HEK293 (cell line): Measurements from ENCODE around the gene RNF10.
A peak's percentile ranks its signal among the peaks of the same experiment; 100 is the strongest.

Source experiments
- GLI2 ChIP-seq: fragments of 450-650 bp; formaldehyde crosslinking; IDR thresholded peaks from 2 replicates; pipeline ENCODE4; 2017; ENCODE audit warnings: missing biosample characterization, missing genetic modification characterization, low read depth, borderline replicate concordance
- HIC1 ChIP-seq: fragments of 450-650 bp; formaldehyde crosslinking; IDR thresholded peaks from 2 replicates; pipeline ENCODE4 v1.5.1; 2016; ENCODE audit warnings: missing biosample characterization, missing genetic modification characterization
- HOXA7 ChIP-seq: sonication (generic); formaldehyde crosslinking; IDR thresholded peaks from 2 replicates; pipeline ENCODE4 v1.8.1; 2022; ENCODE audit warnings: missing genetic modification reagents, borderline replicate concordance
- KLF8 ChIP-seq: fragments of 450-650 bp; formaldehyde crosslinking; IDR thresholded peaks from 2 replicates; pipeline ENCODE4 v1.5.1; 2016; ENCODE audit warnings: missing biosample characterization, missing genetic modification characterization
- KLF9 ChIP-seq: fragments of 450-650 bp; formaldehyde crosslinking; IDR thresholded peaks from 2 replicates; pipeline ENCODE4 v1.5.1; 2016; ENCODE audit warnings: missing biosample characterization, missing genetic modification characterization, low read depth
- MYNN ChIP-seq: fragments of 450-650 bp; formaldehyde crosslinking; IDR thresholded peaks from 2 replicates; pipeline ENCODE4 v1.5.1; 2016; ENCODE audit warnings: missing biosample characterization, missing genetic modification characterization, borderline replicate concordance
- OSR2 ChIP-seq: fragments of 450-650 bp; formaldehyde crosslinking; IDR thresholded peaks from 2 replicates; pipeline ENCODE4 v1.5.1; 2016; ENCODE audit warnings: missing biosample characterization, missing genetic modification characterization
- SALL2 ChIP-seq: fragments of 450-650 bp; formaldehyde crosslinking; IDR thresholded peaks from 2 replicates; pipeline ENCODE4 v1.5.0; 2017; ENCODE audit warnings: missing biosample characterization, mild to moderate bottlenecking, missing genetic modification characterization, borderline replicate concordance
- SP3 ChIP-seq: fragments of 450-650 bp; formaldehyde crosslinking; IDR thresholded peaks from 2 replicates; pipeline ENCODE4 v1.5.1; 2016; ENCODE audit warnings: missing biosample characterization, missing genetic modification characterization
- TCF7L2 ChIP-seq: IDR thresholded peaks from 2 replicates; pipeline ENCODE4 v1.6.1; 2011; ENCODE audit warnings: low read depth, mild to moderate bottlenecking, inconsistent platforms, low read length, moderate library complexity, borderline replicate concordance
- YY2 ChIP-seq: fragments of 450-650 bp; formaldehyde crosslinking; IDR thresholded peaks from 2 replicates; pipeline ENCODE4 v1.5.1; 2016; ENCODE audit warnings: missing biosample characterization, missing genetic modification characterization
- ZBTB48 ChIP-seq: fragments of 450-650 bp; formaldehyde crosslinking; IDR thresholded peaks from 2 replicates; pipeline ENCODE4 v1.5.1; 2016; ENCODE audit warnings: missing biosample characterization, missing genetic modification characterization
- ZEB2 ChIP-seq: fragments of 450-650 bp; formaldehyde crosslinking; IDR thresholded peaks from 2 replicates; pipeline ENCODE4 v1.5.1; 2016; ENCODE audit warnings: missing biosample characterization, missing genetic modification characterization
- ZFP37 ChIP-seq: fragments of 450-650 bp; formaldehyde crosslinking; IDR thresholded peaks from 2 replicates; pipeline ENCODE4 v1.5.1; 2016; ENCODE audit warnings: missing biosample characterization, missing genetic modification characterization
- ZFP69B ChIP-seq: fragments of 450-650 bp; formaldehyde crosslinking; IDR thresholded peaks from 2 replicates; pipeline ENCODE4 v1.5.1; 2016; ENCODE audit warnings: missing biosample characterization, missing genetic modification characterization
- ZNF133 ChIP-seq: fragments of 450-650 bp; formaldehyde crosslinking; IDR thresholded peaks from 2 replicates; pipeline ENCODE4 v1.5.1; 2016; ENCODE audit warnings: missing biosample characterization, missing genetic modification characterization
- ZNF140 ChIP-seq: fragments of 450-650 bp; formaldehyde crosslinking; IDR thresholded peaks from 2 replicates; pipeline ENCODE4 v1.5.1; 2016; ENCODE audit warnings: missing biosample characterization, missing genetic modification characterization
- ZNF2 ChIP-seq: fragments of 450-650 bp; formaldehyde crosslinking; IDR thresholded peaks from 2 replicates; pipeline ENCODE4 v1.5.1; 2016; ENCODE audit warnings: missing biosample characterization, missing genetic modification characterization
- ZNF239 ChIP-seq: fragments of 450-650 bp; formaldehyde crosslinking; IDR thresholded peaks from 2 replicates; pipeline ENCODE4 v1.5.1; 2016; ENCODE audit warnings: missing biosample characterization, missing genetic modification characterization
- ZNF24 ChIP-seq: fragments of 450-650 bp; formaldehyde crosslinking; IDR thresholded peaks from 2 replicates; pipeline ENCODE4 v1.5.1; 2016; ENCODE audit warnings: missing biosample characterization, missing genetic modification characterization
- ZNF280D ChIP-seq: fragments of 450-650 bp; formaldehyde crosslinking; IDR thresholded peaks from 2 replicates; pipeline ENCODE4 v1.5.1; 2016; ENCODE audit warnings: missing biosample characterization, missing genetic modification characterization
- ZNF302 ChIP-seq: fragments of 450-650 bp; formaldehyde crosslinking; IDR thresholded peaks from 2 replicates; pipeline ENCODE4 v1.5.1; 2016; ENCODE audit warnings: missing biosample characterization, missing genetic modification characterization, low read depth
- ZNF311 ChIP-seq: fragments of 450-650 bp; formaldehyde crosslinking; IDR thresholded peaks from 2 replicates; pipeline ENCODE4 v1.5.1; 2017; ENCODE audit warnings: missing biosample characterization, missing genetic modification characterization, borderline replicate concordance
- ZNF350 ChIP-seq: fragments of 450-650 bp; formaldehyde crosslinking; IDR thresholded peaks from 2 replicates; pipeline ENCODE4 v1.5.0; 2017; ENCODE audit warnings: missing biosample characterization, mild to moderate bottlenecking, missing genetic modification characterization
- ZNF366 ChIP-seq: fragments of 450-650 bp; formaldehyde crosslinking; conservative IDR thresholded peaks from 2 replicates; pipeline ENCODE4 v1.5.1; 2016; ENCODE audit warnings: missing biosample characterization, missing genetic modification characterization
- ZNF404 ChIP-seq: fragments of 450-650 bp; formaldehyde crosslinking; IDR thresholded peaks from 2 replicates; pipeline ENCODE4 v1.5.1; 2017; ENCODE audit warnings: missing biosample characterization, missing genetic modification characterization
- ZNF426 ChIP-seq: fragments of 450-650 bp; formaldehyde crosslinking; IDR thresholded peaks from 2 replicates; pipeline ENCODE4 v1.5.1; 2017; ENCODE audit warnings: missing biosample characterization, missing genetic modification characterization, mild to moderate bottlenecking, inconsistent platforms, moderate library complexity
- ZNF48 ChIP-seq: fragments of 450-650 bp; formaldehyde crosslinking; IDR thresholded peaks from 2 replicates; pipeline ENCODE4 v1.5.1; 2016; ENCODE audit warnings: missing biosample characterization, missing genetic modification characterization
- ZNF488 ChIP-seq: fragments of 450-650 bp; formaldehyde crosslinking; IDR thresholded peaks from 2 replicates; pipeline ENCODE4 v1.5.1; 2016; ENCODE audit warnings: missing biosample characterization, missing genetic modification characterization
- ZNF521 ChIP-seq: fragments of 450-650 bp; formaldehyde crosslinking; IDR thresholded peaks from 2 replicates; pipeline ENCODE4 v1.5.1; 2017; ENCODE audit warnings: missing biosample characterization, mild to moderate bottlenecking, missing genetic modification characterization
- ZNF561 ChIP-seq: fragments of 450-650 bp; IDR thresholded peaks from 2 replicates; pipeline ENCODE4 v1.5.1; 2018; ENCODE audit warnings: missing biosample characterization, missing genetic modification characterization, borderline replicate concordance
- ZNF585B ChIP-seq: fragments of 450-650 bp; formaldehyde crosslinking; IDR thresholded peaks from 2 replicates; pipeline ENCODE4 v1.5.1; 2016; ENCODE audit warnings: missing biosample characterization, missing genetic modification characterization
- ZNF747 ChIP-seq: fragments of 450-650 bp; formaldehyde crosslinking; IDR thresholded peaks from 2 replicates; pipeline ENCODE4 v1.5.1; 2016; ENCODE audit warnings: missing biosample characterization, missing genetic modification characterization
- ZNF776 ChIP-seq: fragments of 450-650 bp; formaldehyde crosslinking; IDR thresholded peaks from 2 replicates; pipeline ENCODE4 v1.5.0; 2017; ENCODE audit warnings: missing biosample characterization, missing genetic modification characterization, borderline replicate concordance
- ZNF830 ChIP-seq: fragments of 450-650 bp; IDR thresholded peaks from 2 replicates; pipeline ENCODE4 v1.5.0; 2018; ENCODE audit warnings: missing biosample characterization, missing genetic modification characterization, low read depth, mild to moderate bottlenecking, moderate library complexity
- ZSCAN16 ChIP-seq: fragments of 450-650 bp; formaldehyde crosslinking; IDR thresholded peaks from 2 replicates; pipeline ENCODE4 v1.5.1; 2016; ENCODE audit warnings: missing biosample characterization, missing genetic modification characterization
- ZSCAN18 ChIP-seq: fragments of 450-650 bp; formaldehyde crosslinking; IDR thresholded peaks from 2 replicates; pipeline ENCODE4 v1.5.1; 2016; ENCODE audit warnings: missing biosample characterization, missing genetic modification characterization

RNF10 gene

GRCh38 chr12:120534203-120534702 lies at the start of gene RNF10 (continued):
- no peak for TF ChIP-seq GLI2 (tag by site-specific recombination)
- no peak for TF ChIP-seq ZNF239 (tag by site-specific recombination)
- no peak for TF ChIP-seq HOXA7 (CRISPR knock-in tag)
- no peak for TF ChIP-seq ZSCAN18 (tag by site-specific recombination)
- TF ChIP-seq TCF7L2: no peak
- no peak for TF ChIP-seq ZNF140 (tag by site-specific recombination)
- TF ChIP-seq ZNF280D (tag by site-specific recombination): no peak
- TF ChIP-seq ZNF561 (tag by site-specific recombination): peak; percentile 65; the same call in 1 of the 2 replicates
- TF ChIP-seq ZNF133: no peak
- no peak for TF ChIP-seq SALL2 (tag by site-specific recombination)
- TF ChIP-seq ZNF24 (tag by site-specific recombination): no peak
- TF ChIP-seq ZNF48 (tag by site-specific recombination): no peak
- no peak for TF ChIP-seq OSR2 (tag by site-specific recombination)
- TF ChIP-seq ZFP69B: no peak
- no peak for TF ChIP-seq ZNF776
- no peak for TF ChIP-seq ZNF747 (tag by site-specific recombination)
- no peak for TF ChIP-seq ZNF311 (tag by site-specific recombination)
- TF ChIP-seq ZSCAN16: 0 out of 2 replicates have a peak, but pooled peaks have one; percentile 43
- no peak for TF ChIP-seq ZNF2
- no peak for TF ChIP-seq KLF8 (tag by site-specific recombination)
- no peak for TF ChIP-seq ZFP37 (tag by site-specific recombination)
- TF ChIP-seq HIC1 (tag by site-specific recombination): no peak
- TF ChIP-seq ZNF302 (tag by site-specific recombination): no peak
- TF ChIP-seq ZNF585B: no peak
- no peak for TF ChIP-seq ZNF830 (tag by site-specific recombination)
- TF ChIP-seq ZNF350 (tag by site-specific recombination): no peak
- TF ChIP-seq ZBTB48 (tag by site-specific recombination): no peak
- TF ChIP-seq ZNF488: no peak
- TF ChIP-seq ZNF366: no peak
- no peak for TF ChIP-seq ZNF426 (tag by site-specific recombination)
- no peak for TF ChIP-seq ZNF521 (tag by site-specific recombination)
- peak; percentile 69 for TF ChIP-seq ZEB2 (tag by site-specific recombination)
- TF ChIP-seq YY2: no peak
- TF ChIP-seq MYNN (tag by site-specific recombination): no peak
- no peak for TF ChIP-seq KLF9 (tag by site-specific recombination)
- TF ChIP-seq SP3 (tag by site-specific recombination): peak; percentile 60
- TF ChIP-seq ZNF404 (tag by site-specific recombination): no peak
